Measurements from ENCODE around the gene CPNE2. TPM values are rescaled to one million over a fixed set of nuclear protein-coding genes. Genes with fewer than 3 reads are reported as not detected.

Gene CPNE2
- total and polyA plus RNA-seq, 2 of the 8 experiments (the other 6 are each of a cell fraction or from before 2014, with no cell fraction given) = 10.6 to 39.5 TPM

DNA sequence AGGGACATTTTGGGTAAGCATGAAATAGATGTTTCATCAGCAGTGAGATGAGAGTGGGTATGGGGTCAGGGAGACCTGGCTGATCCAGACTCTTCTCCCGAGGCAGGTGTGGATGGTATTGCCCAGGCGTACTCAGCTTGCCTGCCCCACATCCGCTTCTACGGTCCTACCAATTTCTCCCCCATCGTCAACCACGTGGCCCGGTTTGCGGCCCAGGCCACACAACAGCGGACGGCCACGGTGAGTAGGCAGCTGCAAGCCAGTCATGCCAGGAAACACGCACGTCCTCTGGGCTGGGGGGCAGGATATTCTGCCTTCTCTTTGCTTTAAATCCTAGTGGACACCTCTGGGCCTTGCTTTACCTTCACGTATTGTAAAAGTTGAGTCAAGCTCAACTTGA, 44.7 kb downstream of the CPNE2 start:
- Histone ChIP-seq H2AK5ac (ENCODE audit: low read depth, low read length) (no peak overlapping the region), H3K27me3 (replicated peaks in 1 of 4; ENCODE audit: control insufficient read depth in 3 of 4, extremely low read depth in 1 of 4, insufficient read depth in 3 of 4, low read length in 3 of 4) (no peaks in the 10 kb centered on the region), H3K36me3 (ENCODE audit: control insufficient read depth in 2 of 4, insufficient read depth in 4 of 4, low read length in 3 of 4) (no peaks in the 10 kb centered on the region), H4K5ac (ENCODE audit: insufficient read length, low read depth, low read length) (no peak overlapping the region), H3K23me2 (ENCODE audit: low read depth, low read length) (no peaks in the 10 kb centered on the region), H4K91ac (replicated peaks; ENCODE audit: insufficient read length, low read length) (no peak overlapping the region), H3K27ac (ENCODE audit: low read depth, low read length) (no peak overlapping the region), H4K8ac (ENCODE audit: extremely low read depth, insufficient read depth, low read length) (no peak overlapping the region), H3K4me2 (ENCODE audit: insufficient read depth in 1 of 2, low read depth in 2 of 2, low read length in 2 of 2) (no peak overlapping the region), H2BK20ac (ENCODE audit: low read length) (no peak overlapping the region), H3K56ac (replicated peaks; ENCODE audit: insufficient read length, low read depth, low read length) (no peak overlapping the region), H4K20me1 (replicated peaks in 1 of 2; ENCODE audit: control insufficient read depth in 1 of 2, insufficient read depth in 2 of 2, low read length in 2 of 2) (no peaks in the 10 kb centered on the region), H3K9ac (replicated peaks in 1 of 4; ENCODE audit: extremely low read depth in 1 of 4, low read depth in 3 of 4, low read length in 3 of 4) (no peak overlapping the region), H3K9me3 (ENCODE audit: insufficient read depth in 2 of 2, low read depth in 1 of 2, low read length in 1 of 2) (no peaks in the 10 kb centered on the region), H3K79me1 (ENCODE audit: low read depth, low read length) (no peaks in the 10 kb centered on the region), H2BK15ac (ENCODE audit: low read length) (0 out of 2 replicates have a peak overlapping the region, but pooled peaks have one; percentile 8), H3K14ac (ENCODE audit: insufficient read length) (no peak overlapping the region), H2BK120ac (replicated peaks; ENCODE audit: low read depth, low read length) (no peak overlapping the region), H3K4me3 (ENCODE audit: extremely low read depth in 1 of 4, insufficient read depth in 2 of 4, low read depth in 3 of 4, low read length in 4 of 4) (no peak overlapping the region), H2BK12ac (ENCODE audit: low read depth, low read length) (no peak overlapping the region), H2BK5ac (ENCODE audit: low read depth, low read length) (0 out of 2 replicates have a peak overlapping the region, but pooled peaks have one; percentile 44), H3K4me1 (replicated peaks in 1 of 4; ENCODE audit: control insufficient read depth in 3 of 4, insufficient read depth in 4 of 4, low read length in 3 of 4) (peaks cover 0 to 5% (median 2%) of the 10 kb centered on the region in 4 experiments; a peak in 3 of 7 replicates), H3K4ac (replicated peaks; ENCODE audit: insufficient read length, low read depth, low read length) (no peak overlapping the region), H3K23ac (ENCODE audit: insufficient read length) (no peak overlapping the region), H3K79me2 (ENCODE audit: control insufficient read depth in 1 of 2, insufficient read depth in 2 of 2, low read length in 2 of 2) (no peaks in the 10 kb centered on the region), H2AFZ (ENCODE audit: low read length) (no peak overlapping the region), H3K18ac (ENCODE audit: extremely low read depth, low read length) (no peak overlapping the region; the same call in 1 of the 2 replicates)
- POLR2A ChIA-PET (ENCODE audit: partially characterized antibody) = no interaction called here
- DNase-seq (ENCODE audit: low read depth in 1 of 2, low spot score in 2 of 2) = no peak
- WGBS, 2 experiments (ENCODE audit: extremely low coverage in 1 of 2, insufficient coverage in 1 of 2, insufficient read length in 1 of 2, insufficient replicate concordance in 2 of 2, low coverage in 1 of 2, low lambda C conversion rate in 2 of 2, missing lambda C conversion rate in 1 of 2) = 84% methylated on average over 14 of the region's 14 CpGs; no CpG with 5 or more reads in 1 of the 2 experiments
- no peak for FAIRE-seq
- CTCF ChIA-PET (ENCODE audit: partially characterized antibody) = interaction anchor here (1.0 to 3.0 kb wide), 5 partner anchors 8 to 52 kb away, joined by 3 to 9 read pairs (median 7); no protein-coding TSS in a partner anchor
- TF ChIP-seq SRF (IDR thresholded peaks at IDR 0.05; ENCODE audit: low read depth, low read length) (no peak), HDAC2 (IDR thresholded peaks at IDR 0.05; ENCODE audit: borderline replicate concordance in 1 of 2, low read depth in 2 of 2, low read length in 2 of 2) (no peak), EP300 (IDR thresholded peaks at IDR 0.05; ENCODE audit: borderline replicate concordance in 1 of 2, low read depth in 2 of 2, low read length in 2 of 2) (no peak), RXRA (IDR thresholded peaks at IDR 0.05; ENCODE audit: insufficient read depth, low read depth, low read length) (no peak), HDAC6 (IDR thresholded peaks at IDR 0.05; ENCODE audit: low read depth, low read length) (no peak), JUN (IDR thresholded peaks at IDR 0.05; ENCODE audit: low read depth, low read length) (no peak), BACH1 (IDR thresholded peaks at IDR 0.05; ENCODE audit: low read length) (no peak), KDM5A (IDR thresholded peaks at IDR 0.05; ENCODE audit: low read length) (no peak), TEAD4 (IDR thresholded peaks at IDR 0.05; ENCODE audit: low read depth, low read length) (no peak), RFX5 (IDR thresholded peaks at IDR 0.05; ENCODE audit: borderline replicate concordance, low read depth, low read length) (no peak), RBBP5 (IDR thresholded peaks at IDR 0.05; ENCODE audit: borderline replicate concordance, low read depth, low read length) (no peak)
- TF ChIP-seq, protein P1, sequence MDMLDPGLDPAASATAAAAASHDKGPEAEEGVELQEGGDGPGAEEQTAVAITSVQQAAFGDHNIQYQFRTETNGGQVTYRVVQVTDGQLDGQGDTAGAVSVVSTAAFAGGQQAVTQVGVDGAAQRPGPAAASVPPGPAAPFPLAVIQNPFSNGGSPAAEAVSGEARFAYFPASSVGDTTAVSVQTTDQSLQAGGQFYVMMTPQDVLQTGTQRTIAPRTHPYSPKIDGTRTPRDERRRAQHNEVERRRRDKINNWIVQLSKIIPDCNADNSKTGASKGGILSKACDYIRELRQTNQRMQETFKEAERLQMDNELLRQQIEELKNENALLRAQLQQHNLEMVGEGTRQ (IDR thresholded peaks at IDR 0.05; ENCODE audit: low read length) = no peak
